Esophagus muscularis mucosa (tissue), 4 donors: ENCODE results near the gene EHMT2. TPM values are rescaled to one million over a fixed set of nuclear protein-coding genes. Genes with fewer than 3 reads are reported as not detected.
A peak's percentile ranks its signal among the peaks of the same experiment; 100 is the strongest.

ENCODE experiments used
- DNase-seq: peaks from one replicate; pipeline ENCODE4 v3.0.0-alpha.2; 2017; ENCODE audit errors: extremely low spot score
- H3K27ac ChIP-seq, 4 donors: fragments of 200-600 bp; sonication (generic); replicated peaks in 1 of 4; 1 replicate in 3 of 4; 2 replicates in 1 of 4; pipeline ENCODE4 v1.5.1; 2016 to 2019; ENCODE audit warnings: mild to moderate bottlenecking in 1 of 4
- H3K27me3 ChIP-seq, 4 donors: fragments of 200-600 bp; sonication (generic); one replicate each; pipeline versions ENCODE4 v1.5.1 to v1.6.0; 2016 to 2019
- H3K36me3 ChIP-seq, 4 donors: fragments of 200-600 bp; sonication (generic); one replicate each; pipeline ENCODE4 v1.5.1; 2016 to 2019
- H3K4me1 ChIP-seq, 4 donors: fragments of 200-600 bp; sonication (generic); one replicate each; pipeline ENCODE4 v1.5.1; 2016 to 2019
- H3K4me3 ChIP-seq, 4 donors: fragments of 200-600 bp; sonication (generic); 1 replicate in 2 of 4; 2 replicates in 2 of 4; pipeline ENCODE4 v1.5.1; 2016 to 2019; ENCODE audit warnings: mild to moderate bottlenecking in 4 of 4, moderate library complexity in 1 of 4
- H3K9me3 ChIP-seq, 4 donors: fragments of 200-600 bp; sonication (generic); 1 replicate in 3 of 4; 2 replicates in 1 of 4; pipeline ENCODE4 v1.5.1; 2016 to 2019
- CTCF ChIP-seq, 3 experiments: fragments of 200-600 bp in 2 of 3; fragments of 450-650 bp in 1 of 3; sonication (generic) in 2 of 3; IDR thresholded peaks; one replicate each; pipeline ENCODE4 v1.5.1; 2017 to 2019; ENCODE audit warnings: antibody characterized with exemption in 3 of 3, mild to moderate bottlenecking in 2 of 3, moderate library complexity in 1 of 3
- EP300 ChIP-seq: sonication (generic); formaldehyde crosslinking; IDR thresholded peaks from one replicate; pipeline ENCODE4 v1.6.1; 2017; ENCODE audit warnings: antibody characterized with exemption
- POLR2A ChIP-seq: fragments of 450-650 bp; IDR thresholded peaks from one replicate; pipeline ENCODE4 v1.6.1; 2017; ENCODE audit warnings: antibody characterized with exemption, moderate library complexity, mild to moderate bottlenecking, low read depth
- POLR2AphosphoS5 ChIP-seq, 2 donors: sonication (generic); formaldehyde crosslinking; IDR thresholded peaks; one replicate each; pipeline ENCODE4 v1.6.1; 2017; ENCODE audit warnings: antibody characterized with exemption in 2 of 2
- WGBS: methylation state at CpG from one replicate; pipeline ENCODE4 v1.1.5; 2018; 5-methylcytosine and 5-hydroxymethylcytosine counted together
- intact Hi-C: fragments of 100-400 bp; cut with DNase I; formaldehyde crosslinking; loops from one replicate; pipeline ENCODE4 v1.15.1; 2023
- total RNA-seq, 4 donors: library from RNA; depleted of rRNA; stranded (reverse); fragments of >200 nt; gene quantifications; one replicate each; pipeline versions ENCODE4 v1.1.0 to v1.2.1, GENCODE V29; 2016

The EHMT2 gene
- total RNA-seq: 10 to 100 TPM; 25.7 to 48.4 (median 38.1) TPM

GRCh38 chr6:31897612-31898382, at the start of gene EHMT2:
TSS of gene EHMT2 (minus strand) at chr6:31897698. CDS start at chr6:31897677, 21 bp downstream.
- intact Hi-C loops: loop anchor here (5.0 kb wide), 1 partner anchor 55 kb away; no protein-coding TSS in a partner anchor
- WGBS: under 1% methylated on average over 36 of the region's 49 CpGs
- Histone ChIP-seq H3K36me3 (peaks cover 22 to 28% (median 25%) of the 10 kb centered on the region in 4 donors), H3K9me3 (no peaks in the 10 kb centered on the region), H3K27me3 (no peaks in the 10 kb centered on the region), H3K4me3 (peak within 1 kb of the TSS; percentile 80 to 94 (median 88)), H3K4me1 (peaks cover 29 to 52% (median 45%) of the 10 kb centered on the region in 4 donors), H3K27ac (peak within 1 kb of the TSS; percentile 86 to 92 (median 88))
- DNase-seq: peak; percentile 96
- peak; percentile 85 to 86 for TF ChIP-seq POLR2AphosphoS5 (IDR thresholded peaks at IDR 0.05)
- peak; percentile 25 for TF ChIP-seq POLR2A
- TF ChIP-seq EP300: no peak
- TF ChIP-seq CTCF (IDR thresholded peaks at IDR 0.05): peak in 2 of 3 experiments; percentile 26 to 56

- TF ChIP-seq EP300 (no peak), POLR2AphosphoS5 (IDR thresholded peaks at IDR 0.05) (no peak), POLR2A (no peak), CTCF (IDR thresholded peaks at IDR 0.05) (no peak)
These were observed 49.7 kb upstream of the EHMT2 start for GRCh38 chr6:31947070-31947675.

GRCh38 chr6:31946370-31946885, 48.9 kb upstream of the EHMT2 start:
- Histone ChIP-seq H3K4me3 (peak overlapping the region; percentile 23 to 40 (median 30)), H3K27ac (peak overlapping the region; percentile 74 to 86 (median 82))
- intact Hi-C loops: no loop called here

More at GRCh38 chr6:31947070-31947675, 49.7 kb upstream of the EHMT2 start:
- WGBS: 84% methylated on average over 22 of the region's 24 CpGs
- peak overlapping the region in 1 of 4 donors; percentile 86 for H3K27ac ChIP-seq
- no peaks in the 10 kb centered on the region for H3K27me3 ChIP-seq
- intact Hi-C loops: no loop called here
- peaks cover 0 to 29% (median 27%) of the 10 kb centered on the region in 4 donors for H3K4me1 ChIP-seq
- no peaks in the 10 kb centered on the region for H3K9me3 ChIP-seq
- no peak for DNase-seq
- H3K4me3 ChIP-seq: no peak overlapping the region
- peaks cover 3 to 21% (median 14%) of the 10 kb centered on the region in 4 donors for H3K36me3 ChIP-seq

More at GRCh38 chr6:31946370-31946885, 48.9 kb upstream of the EHMT2 start:
- Histone ChIP-seq H3K9me3 (no peaks in the 10 kb centered on the region), H3K4me1 (peaks cover 0 to 28% (median 27%) of the 10 kb centered on the region in 4 donors), H3K27me3 (no peaks in the 10 kb centered on the region), H3K36me3 (peaks cover 0 to 13% (median 6%) of the 10 kb centered on the region in 4 donors)
- no peak for DNase-seq
- 88% methylated on average over 7 of the region's 11 CpGs for WGBS
- TF ChIP-seq POLR2AphosphoS5 (IDR thresholded peaks at IDR 0.05) (no peak), POLR2A (no peak), CTCF (IDR thresholded peaks at IDR 0.05) (no peak), EP300 (no peak)
